Suprapubic skin (tissue), 4 donors: ENCODE measurements around the gene F5.

Experiments
- CTCF ChIP-seq, 2 donors: fragments of 200-600 bp in 1 of 2; fragments of 450-650 bp in 1 of 2; sonication (generic) in 1 of 2; IDR thresholded peaks; one replicate each; pipeline ENCODE4 v1.5.1; 2016 to 2019; ENCODE audit warnings: antibody characterized with exemption in 2 of 2, mild to moderate bottlenecking in 1 of 2, moderate library complexity in 1 of 2
- EP300 ChIP-seq: sonication (generic); formaldehyde crosslinking; IDR thresholded peaks from one replicate; pipeline ENCODE4 v1.6.1; 2017; ENCODE audit warnings: antibody characterized with exemption
- POLR2A ChIP-seq, 2 donors: fragments of 450-650 bp; IDR thresholded peaks; one replicate each; pipeline ENCODE4 v1.6.1; 2017; ENCODE audit warnings: antibody characterized with exemption in 2 of 2, mild to moderate bottlenecking in 2 of 2, moderate library complexity in 2 of 2
- POLR2AphosphoS5 ChIP-seq, 3 donors: sonication (generic); formaldehyde crosslinking; IDR thresholded peaks; one replicate each; pipeline ENCODE4 v1.6.1; 2017; ENCODE audit warnings: antibody characterized with exemption in 3 of 3

GRCh38 chr1:169529068-169529642 lies 57.1 kb downstream of the F5 start:
- no peak for TF ChIP-seq EP300
- TF ChIP-seq CTCF (IDR thresholded peaks at IDR 0.05): no peak
- TF ChIP-seq POLR2AphosphoS5 (IDR thresholded peaks at IDR 0.05): no peak
- TF ChIP-seq POLR2A (IDR thresholded peaks at IDR 0.05): no peak
